ENCODE measurements around the gene PURA. TPM values are rescaled to one million over a fixed set of nuclear protein-coding genes. Genes with fewer than 3 reads are reported as not detected.

PURA gene
- total RNA-seq, 1 experiment from 2014 or later: 16.9 TPM

DNA sequence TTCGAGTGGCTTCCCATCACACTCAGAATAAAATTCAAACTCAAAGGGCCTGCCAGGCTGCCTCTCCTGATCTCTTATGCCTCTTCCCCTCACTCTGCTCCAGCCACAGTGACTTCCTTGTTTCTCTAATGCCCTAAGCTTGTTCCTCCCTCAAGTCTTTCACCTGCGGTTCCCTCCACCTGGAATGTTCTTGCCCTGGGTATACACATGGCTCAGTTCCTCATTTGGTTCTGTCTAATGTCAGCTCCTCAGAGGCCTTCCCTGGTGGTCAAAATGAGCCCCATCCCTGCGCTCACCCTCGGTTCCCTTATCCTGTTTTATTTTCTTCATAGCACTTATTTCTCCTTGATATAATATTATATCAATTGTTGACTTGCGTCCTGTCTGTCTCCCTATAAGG, 48.4 kb downstream of the PURA start:
- no peak for TF ChIP-seq POLR2AphosphoS5 (IDR thresholded peaks at IDR 0.05; ENCODE audit: low read depth, low read length)
- TF ChIP-seq CTCF (IDR thresholded peaks at IDR 0.05): no peak
- no peak for TF ChIP-seq TCF7L2 (IDR thresholded peaks at IDR 0.05; ENCODE audit: low read depth, low read length)
- no peak for TF ChIP-seq REST (IDR thresholded peaks at IDR 0.05; ENCODE audit: insufficient read depth in 1 of 2, low read depth in 2 of 2, low read length in 1 of 2)
- TF ChIP-seq SIN3A (IDR thresholded peaks at IDR 0.05; ENCODE audit: borderline replicate concordance, insufficient read depth, low read depth, low read length): no peak
- H3K27me3 ChIP-seq (ENCODE audit: control insufficient read depth, insufficient read depth, low read length): no peaks in the 10 kb centered on the region
- ChIA-PET CTCF (no interaction called here), POLR2A (interaction anchor here (0.5 to 0.6 kb wide), 2 partner anchors 27 to 29 kb away, joined by 11 read pairs; no protein-coding TSS in a partner anchor)
- no peak for ATAC-seq
- H3K4me1 ChIP-seq (ENCODE audit: control insufficient read depth, insufficient read depth, low read length): no peaks in the 10 kb centered on the region
- no peak overlapping the region for H3K27ac ChIP-seq (ENCODE audit: low read length)
- H3K36me3 ChIP-seq (ENCODE audit: control insufficient read depth, insufficient read depth, low read length): no peaks in the 10 kb centered on the region
- no peaks in the 10 kb centered on the region for H3K9me3 ChIP-seq (ENCODE audit: control insufficient read depth, insufficient read depth, low read depth, low read length)
- in situ Hi-C loops (cut with HindIII; ENCODE audit: low pct_unique_long_range_greater_than_20kb, low sequenced_read_pairs): no loop called here
- DNase-seq (ENCODE audit: low read depth, low spot score): no peak
- no peak overlapping the region for H3K4me3 ChIP-seq (ENCODE audit: low read depth in 2 of 2, low read length in 2 of 2)
- intact Hi-C loops (cut with micrococcal nuclease; ENCODE audit: unreplicated experiment): no loop called here
- no TSS peak for BruUV-seq (replicated peaks)

DNA sequence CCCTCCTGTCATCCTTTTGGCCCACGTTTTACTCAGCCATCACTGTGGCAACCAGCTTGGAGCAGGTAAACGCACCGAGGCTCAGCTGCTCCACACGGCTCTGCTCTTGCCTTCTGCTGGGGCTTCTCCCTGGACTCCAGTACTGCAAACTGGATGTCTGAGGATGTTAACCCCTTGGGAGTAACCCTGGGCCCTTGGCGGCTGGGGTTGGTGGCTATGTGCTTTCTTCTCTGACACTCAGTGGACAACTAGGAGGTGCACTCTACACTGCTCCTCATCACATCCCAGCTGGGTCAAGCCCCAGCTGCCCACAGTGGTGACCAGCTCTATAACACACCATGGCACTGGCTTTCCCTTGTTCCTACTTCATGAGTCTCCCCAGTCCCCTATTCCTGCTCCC, 48.9 kb downstream of the PURA start:
- ATAC-seq (no peak), DNase-seq (ENCODE audit: low read depth, low spot score) (no peak)
- no peak overlapping the region for H3K27ac ChIP-seq (ENCODE audit: low read length)
- intact Hi-C loops (cut with micrococcal nuclease; ENCODE audit: unreplicated experiment) (no loop called here), in situ Hi-C loops (cut with HindIII; ENCODE audit: low pct_unique_long_range_greater_than_20kb, low sequenced_read_pairs) (no loop called here)
- TF ChIP-seq CTCF (IDR thresholded peaks at IDR 0.05): no peak
- no peak for TF ChIP-seq TCF7L2 (IDR thresholded peaks at IDR 0.05; ENCODE audit: low read depth, low read length)
- no peak for TF ChIP-seq POLR2AphosphoS5 (IDR thresholded peaks at IDR 0.05; ENCODE audit: low read depth, low read length)
- TF ChIP-seq SIN3A (IDR thresholded peaks at IDR 0.05; ENCODE audit: borderline replicate concordance, insufficient read depth, low read depth, low read length): no peak
- TF ChIP-seq REST (IDR thresholded peaks at IDR 0.05; ENCODE audit: insufficient read depth in 1 of 2, low read depth in 2 of 2, low read length in 1 of 2): no peak
- no peaks in the 10 kb centered on the region for H3K4me1 ChIP-seq (ENCODE audit: control insufficient read depth, insufficient read depth, low read length)
- no peaks in the 10 kb centered on the region for H3K36me3 ChIP-seq (ENCODE audit: control insufficient read depth, insufficient read depth, low read length)
- ChIA-PET CTCF (no interaction called here), POLR2A (interaction anchor here (0.5 kb wide), 1 partner anchor 27 kb away, joined by 11 read pairs; no protein-coding TSS in a partner anchor)
- BruUV-seq (replicated peaks): no TSS peak
- H3K9me3 ChIP-seq (ENCODE audit: control insufficient read depth, insufficient read depth, low read depth, low read length): no peaks in the 10 kb centered on the region
- no peak overlapping the region for H3K4me3 ChIP-seq (ENCODE audit: low read depth in 2 of 2, low read length in 2 of 2)
- no peaks in the 10 kb centered on the region for H3K27me3 ChIP-seq (ENCODE audit: control insufficient read depth, insufficient read depth, low read length)

All from Panc1 (cell line).